Left lobe of liver (tissue), 2 donors: ENCODE data around the gene ADA. TPM values are rescaled to one million over a fixed set of nuclear protein-coding genes. Genes with fewer than 3 reads are reported as not detected.
"Not testable (repeated sequence)": the region's sequence is repeated elsewhere in the genome, so short reads cannot be mapped to it uniquely, and the experiment has no call there.

ENCODE experiments used
- ATAC-seq: fragments of 200-7000 bp; cut with Tn5 transposase; one replicate; pipeline ENCODE4 v1.9.1; 2020; ENCODE audit warnings: mild to moderate bottlenecking, moderate library complexity
- DNase-seq: peaks from one replicate; pipeline ENCODE4 v3.0.0-alpha.2; 2020; ENCODE audit warnings: low spot score
- total RNA-seq: library from RNA; stranded (reverse); gene quantifications from one replicate; pipeline ENCODE4 v1.2.1, GENCODE V29; 2021
- donor health status: DM: no; HTN: no; CAD: no; lungs with moderate emphysema.
- donor health status: DM: no; HTN: yes; CAD: no.

Gene ADA
- total RNA-seq, 1 donor from 2014 or later: 3.7 TPM

DNA sequence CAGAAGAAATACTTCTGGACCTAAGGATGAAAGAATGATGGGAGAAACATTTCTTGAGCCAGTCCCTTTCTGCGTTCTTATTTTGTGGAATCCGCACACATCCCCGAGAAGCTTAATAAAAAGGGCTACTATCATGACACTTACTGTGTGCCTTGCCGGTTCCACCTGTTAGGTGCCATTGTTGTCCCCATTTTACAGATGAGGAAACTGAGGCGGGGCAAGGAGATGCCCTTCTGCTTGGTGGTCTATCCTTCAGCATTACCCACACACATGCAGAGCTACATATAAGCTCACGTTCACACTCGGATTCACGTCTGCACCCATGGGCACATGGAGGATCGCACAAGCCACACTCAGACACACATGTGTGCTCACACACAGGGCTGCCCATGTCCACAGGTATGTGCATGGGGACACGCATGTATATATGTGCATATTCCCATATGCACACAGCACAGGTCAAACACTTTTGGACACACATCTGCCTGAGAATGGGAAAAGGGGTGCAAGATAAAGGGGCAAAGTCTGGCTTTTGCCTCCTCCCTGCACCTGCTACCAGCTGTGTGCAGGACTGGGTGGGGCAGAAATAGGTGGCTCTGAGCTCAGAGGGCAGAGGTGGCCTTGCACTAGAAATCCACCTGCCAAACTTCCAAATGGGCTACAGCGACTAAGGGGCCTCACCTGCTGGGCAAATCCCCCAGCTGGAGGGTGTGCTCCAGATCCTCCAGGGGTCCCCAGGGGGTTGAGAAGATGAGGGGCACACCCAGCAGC lies 30.5 kb upstream of the ADA start:
- DNase-seq: no peak
- no peak for ATAC-seq

DNA sequence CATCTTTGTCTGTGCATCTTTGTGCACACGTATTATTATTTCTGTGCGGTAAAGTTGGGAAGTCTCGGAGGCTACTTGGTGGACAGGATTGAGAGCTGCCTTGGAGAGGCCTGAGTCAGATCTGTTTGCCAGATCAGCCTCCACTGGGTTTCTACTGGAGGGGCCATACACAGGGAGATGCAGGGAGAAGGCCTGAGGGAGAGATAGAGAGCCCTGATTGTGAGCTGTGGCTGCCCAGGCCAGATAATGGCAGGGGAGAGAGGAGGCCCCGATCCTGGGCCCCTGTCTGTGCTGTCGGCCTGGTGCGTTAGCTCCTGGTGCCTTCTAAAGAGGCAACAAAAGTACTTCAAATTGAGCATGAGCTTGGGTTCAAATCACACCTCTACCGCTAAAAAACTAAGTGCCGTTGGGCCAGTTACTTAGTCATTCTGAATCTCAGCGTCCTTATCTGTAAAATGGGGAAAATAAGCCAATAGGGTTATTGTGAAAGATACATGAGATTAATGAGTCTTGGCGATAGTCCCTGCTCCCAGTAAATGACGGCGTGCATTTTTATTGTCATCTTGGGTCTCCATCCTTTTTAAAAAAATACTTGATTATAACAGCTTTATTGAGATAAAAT lies 27.6 kb upstream of the ADA start:
- no peak for DNase-seq

GRCh38 chr20:44678242-44678641 lies 26.7 kb upstream of the ADA start:
- no peak for ATAC-seq
- DNase-seq: no peak

More for the DNA sequence above, 27.6 kb upstream of the ADA start:
- no peak for ATAC-seq

GRCh38 chr20:44672318-44672902 lies 20.9 kb upstream of the ADA start:
- not testable (repeated sequence) for ATAC-seq, DNase-seq

DNA sequence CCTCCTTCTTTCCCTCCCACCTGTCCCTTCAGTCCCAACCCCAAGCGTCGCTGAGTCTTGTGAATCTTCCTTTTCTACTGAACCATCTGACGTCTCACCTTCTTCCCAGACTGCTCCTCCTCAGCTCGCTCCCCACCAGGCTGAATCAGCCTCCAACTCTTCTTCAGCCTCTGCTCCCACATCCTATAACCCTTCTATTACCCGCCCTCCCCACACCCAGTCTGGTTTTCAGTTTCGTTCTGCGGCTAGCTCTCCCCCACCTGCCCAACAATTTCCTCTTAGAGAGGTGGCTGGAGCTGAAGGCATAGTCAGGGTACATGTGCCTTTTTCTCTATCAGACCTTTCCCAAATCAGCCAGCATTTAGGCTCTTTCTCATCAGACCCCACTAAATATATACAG lies 20.0 kb upstream of the ADA start:
- ATAC-seq, DNase-seq: not testable (repeated sequence)

DNA sequence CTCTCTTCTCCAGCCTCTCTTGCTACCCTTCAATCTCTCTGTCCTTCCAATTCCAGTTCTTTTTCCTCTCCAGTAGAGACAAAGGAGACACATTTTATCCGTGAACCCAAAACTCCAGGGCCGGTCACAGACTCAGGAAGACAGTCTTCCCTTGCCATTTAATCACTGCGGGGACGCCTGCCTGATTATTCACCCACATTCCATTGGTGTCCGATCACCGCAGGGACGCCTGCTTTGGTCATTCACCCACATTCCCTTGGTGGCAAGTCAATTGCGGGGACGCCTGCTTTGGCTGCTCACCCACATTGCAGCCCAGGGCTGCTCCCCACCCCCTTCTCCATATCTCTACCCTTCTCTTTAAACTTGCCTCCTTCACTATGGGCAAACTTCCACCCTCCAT lies 19.4 kb upstream of the ADA start:
- DNase-seq, ATAC-seq: not testable (repeated sequence)

- DNase-seq (no peak), ATAC-seq (no peak)
These were observed 14.6 kb upstream of the ADA start for GRCh38 chr20:44666066-44666465.

DNA sequence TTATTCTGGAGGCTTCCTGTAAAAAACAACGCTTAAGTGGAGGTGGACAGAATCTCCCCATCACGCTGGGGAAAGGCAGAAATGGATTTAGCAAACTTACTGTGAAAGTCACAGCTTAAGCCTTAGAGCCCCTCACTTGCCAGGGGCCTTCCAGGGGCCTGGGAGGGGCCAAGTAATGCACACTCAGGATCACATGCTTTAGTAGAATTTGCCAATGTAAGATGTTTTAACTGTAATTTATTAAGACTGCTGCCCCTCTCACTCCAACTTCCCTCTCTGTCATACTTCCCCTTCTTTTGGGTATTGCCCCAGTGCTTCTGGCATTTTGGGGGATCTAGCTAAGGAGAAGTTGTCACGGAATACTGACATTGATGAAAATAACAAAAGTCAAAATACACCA lies 12.6 kb upstream of the ADA start:
- ATAC-seq (no peak), DNase-seq (no peak)

- DNase-seq (no peak), ATAC-seq (no peak)
These were observed 10.8 kb upstream of the ADA start for GRCh38 chr20:44662261-44662660.

- no peak for ATAC-seq
- no peak for DNase-seq
These were observed 9.1 kb upstream of the ADA start for GRCh38 chr20:44660581-44660980.

- DNase-seq (no peak), ATAC-seq (no peak)
These were observed 8.4 kb upstream of the ADA start for GRCh38 chr20:44659931-44660330.

DNA sequence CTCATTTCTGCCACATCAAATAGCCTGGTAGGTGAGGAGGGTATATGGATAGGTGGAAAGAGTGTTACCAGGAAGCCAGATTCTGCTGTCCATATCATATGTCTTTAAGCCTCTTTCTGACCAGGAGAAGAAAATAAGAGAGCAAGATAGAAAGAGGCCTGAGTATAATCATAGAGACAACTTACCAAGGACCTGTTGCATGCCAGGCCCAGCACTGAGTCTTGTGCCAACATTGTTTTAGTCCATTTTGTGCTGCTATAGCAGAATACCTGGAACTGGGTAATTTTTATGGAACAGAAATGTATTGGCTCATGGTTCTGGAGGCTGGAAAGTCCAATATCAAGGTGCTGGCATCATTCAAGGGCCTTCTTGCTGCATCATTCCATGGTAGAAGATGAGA lies 7.3 kb upstream of the ADA start:
- ATAC-seq (no peak), DNase-seq (no peak)

DNA sequence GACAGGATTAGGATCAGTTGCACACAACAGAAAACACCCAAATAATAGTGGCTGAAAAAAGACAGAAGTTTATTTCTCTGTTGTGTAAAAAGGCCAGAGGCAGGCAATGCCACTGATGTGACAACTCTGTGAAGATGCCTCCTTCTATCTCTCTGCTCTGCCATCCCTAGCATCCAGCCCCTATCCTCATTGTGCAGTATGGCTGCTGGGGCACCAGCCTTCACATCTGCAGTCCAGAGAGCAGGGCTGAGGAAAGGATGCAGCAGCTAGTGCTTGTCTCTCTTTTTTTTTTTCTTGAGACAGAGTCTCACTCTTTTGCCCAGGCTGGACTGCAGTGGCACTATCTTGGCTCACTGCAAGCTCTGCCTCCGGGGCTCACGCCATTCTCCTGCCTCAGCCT lies 6.4 kb upstream of the ADA start:
- no peak for DNase-seq
- ATAC-seq: no peak

GRCh38 chr20:44656448-44656847 lies 4.9 kb upstream of the ADA start:
- no peak for DNase-seq
- no peak for ATAC-seq

DNA sequence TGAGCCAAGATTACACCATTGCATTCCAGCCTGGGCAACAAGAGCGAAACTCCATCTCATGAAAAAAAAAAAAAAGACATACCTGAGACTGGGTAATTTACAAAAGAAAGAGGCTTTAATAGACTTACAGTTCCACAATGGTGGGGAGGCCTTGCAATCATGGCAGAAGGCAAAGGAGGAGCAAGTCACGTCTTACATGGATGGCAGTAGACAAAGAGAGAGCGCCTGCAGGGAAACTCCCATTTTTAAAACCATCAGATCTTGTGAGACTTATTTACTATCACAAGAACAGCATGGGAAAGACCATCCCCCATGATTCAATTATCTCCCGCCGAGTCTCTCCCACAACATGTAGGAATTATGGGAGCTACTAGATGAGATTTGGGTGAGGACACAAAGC lies 2.7 kb upstream of the ADA start:
- not testable (repeated sequence) for DNase-seq

GRCh38 chr20:44653546-44653945 lies 2.0 kb upstream of the ADA start:
- DNase-seq (no peak), ATAC-seq (no peak)

More for the DNA sequence above, 2.7 kb upstream of the ADA start:
- ATAC-seq: not testable (repeated sequence)

- DNase-seq: no peak
- ATAC-seq: no peak
These were observed 140 bp downstream of the ADA start for GRCh38 chr20:44651434-44651683.

DNA sequence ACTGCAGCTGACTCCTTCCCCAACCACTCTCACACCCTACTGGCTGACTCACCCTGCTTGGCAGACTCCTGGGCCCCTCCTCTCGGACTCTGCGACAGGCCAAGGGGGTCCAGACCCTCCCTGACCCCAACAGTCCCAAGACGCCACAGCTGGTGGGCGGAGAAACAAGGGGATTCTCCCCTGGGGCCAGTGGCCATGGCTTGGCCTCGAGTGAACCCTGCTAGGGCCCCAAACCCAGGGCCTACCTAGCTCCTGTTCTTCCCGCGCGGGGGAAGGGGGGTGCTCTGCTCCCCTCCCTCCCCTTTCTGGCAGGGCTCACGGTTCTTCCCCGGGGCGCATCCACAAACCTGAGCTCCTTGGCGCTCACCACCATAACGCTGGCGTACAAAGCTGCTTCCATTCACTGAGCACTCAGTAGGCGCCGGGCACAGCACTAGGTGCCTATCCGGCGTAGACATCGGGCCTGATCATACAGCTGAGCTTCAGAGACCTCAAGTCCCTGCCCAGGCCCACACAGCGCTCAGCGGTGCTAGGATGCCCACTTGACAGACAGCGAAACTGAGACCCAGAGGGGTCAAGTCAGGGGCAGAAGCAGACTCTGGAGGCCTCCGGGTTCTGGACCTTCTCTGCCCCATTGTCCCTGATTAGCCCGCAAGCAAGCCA lies 597 bp downstream of the ADA start:
- DNase-seq (no peak), ATAC-seq (peak; percentile 3)

GRCh38 chr20:44649976-44650375 lies 1.5 kb downstream of the ADA start:
- DNase-seq (no peak), ATAC-seq (no peak)

DNA sequence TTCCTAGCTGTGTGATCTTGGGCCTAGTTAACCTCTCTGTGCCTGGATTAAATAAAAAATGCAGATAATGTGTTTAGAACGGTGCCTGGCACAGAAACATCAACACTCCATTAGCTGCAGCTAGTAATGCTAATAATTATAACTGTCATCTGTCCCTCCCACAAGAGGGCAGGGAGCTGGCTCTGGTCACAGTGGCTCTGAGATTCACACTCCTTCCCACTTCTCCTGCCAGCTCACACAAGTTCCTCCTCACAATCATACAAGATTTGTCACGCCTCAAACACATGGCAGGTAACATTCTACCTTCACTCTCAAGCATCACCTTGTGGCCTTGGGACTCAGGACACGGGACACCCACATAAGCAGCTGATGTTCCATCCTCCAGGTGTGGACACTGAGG lies 2.4 kb downstream of the ADA start:
- ATAC-seq (no peak), DNase-seq (no peak)

DNA sequence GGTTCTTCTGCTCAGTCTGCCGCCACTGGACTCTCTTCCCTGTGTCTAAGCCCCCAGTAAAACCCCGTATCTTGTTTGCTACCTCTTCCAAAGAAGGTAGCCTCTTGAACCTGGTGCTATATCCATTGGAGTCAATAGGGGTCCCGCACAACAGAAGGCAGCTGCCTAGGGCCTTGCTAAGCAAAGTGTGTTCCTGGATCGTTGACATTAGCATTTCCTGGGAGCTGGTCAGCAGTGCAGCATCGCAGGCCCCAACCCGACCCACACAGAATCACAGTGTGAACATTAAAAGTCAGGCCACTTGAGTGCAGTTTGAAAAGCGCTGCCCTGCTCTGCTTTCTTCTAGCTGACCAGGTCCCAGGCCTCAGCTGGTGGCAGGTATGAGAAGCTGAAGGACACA lies 2.9 kb downstream of the ADA start:
- DNase-seq (no peak), ATAC-seq (no peak)

- DNase-seq: no peak
These were observed 3.4 kb downstream of the ADA start for GRCh38 chr20:44648068-44648467.

More at GRCh38 chr20:44648068-44648467, 3.4 kb downstream of the ADA start:
- no peak for ATAC-seq
